OCI-LY1 (cell line): Measurements from ENCODE around the gene ADAMTSL2.

Experiments
- CTCF ChIP-seq: fragments of 200-600 bp; sonication (generic), shearing (Covaris generic); IDR thresholded peaks from 2 replicates; pipeline ENCODE4 v1.5.1; 2017; ENCODE audit warnings: mild to moderate bottlenecking, antibody characterized with exemption, low read length, moderate library complexity, mixed read lengths
- EZH2 ChIP-seq: fragments of 200-600 bp; sonication (generic), shearing (Covaris generic); IDR thresholded peaks from 2 replicates; pipeline ENCODE4 v1.8.0; 2017; ENCODE audit warnings: borderline replicate concordance, mixed run types, mild to moderate bottlenecking, antibody characterized with exemption, low read length, moderate library complexity, mixed read lengths

GRCh38 chr9:133524679-133525228 lies 9.8 kb upstream of the ADAMTSL2 start, which contains the start of gene MYMK:
- TF ChIP-seq CTCF (no peak), EZH2 (no peak)
